ENCODE measurements around the gene PRAMEF2.
"Not testable (repeated sequence)": the region's sequence is repeated elsewhere in the genome, so short reads cannot be mapped to it uniquely, and the experiment has no call there.

The PRAMEF2 gene

GRCh38 chr1:12856786-12857185 is at the start of gene PRAMEF2:
Gene PRAMEF2, plus strand, starts transcription at chr1:12857086. Its CDS starts 1,924 bp downstream, at chr1:12859010.
- DNase-seq: not testable (repeated sequence)

GRCh38 chr1:12809933-12810332 is 47.0 kb upstream of the PRAMEF2 start:
- DNase-seq: no peak

GRCh38 chr1:12810691-12811408 is 46.0 kb upstream of the PRAMEF2 start:
- no peak for DNase-seq

GRCh38 chr1:12811409-12811784 is 45.5 kb upstream of the PRAMEF2 start:
- no peak for DNase-seq

GRCh38 chr1:12819061-12819460 is 37.8 kb upstream of the PRAMEF2 start:
- not testable (repeated sequence) for DNase-seq

- not testable (repeated sequence) for DNase-seq
Observed at GRCh38 chr1:12831310-12831709, 25.6 kb upstream of the PRAMEF2 start, which contains the start of gene PRAMEF11. Gene PRAMEF11, minus strand, starts transcription at chr1:12831410. Its CDS starts 2,621 bp downstream, at chr1:12828789.

- not testable (repeated sequence) for DNase-seq
Observed at GRCh38 chr1:12833251-12833650, 23.6 kb upstream of the PRAMEF2 start.

- DNase-seq: not testable (repeated sequence)
Observed at GRCh38 chr1:12848620-12849019, 8.3 kb upstream of the PRAMEF2 start, which contains the start of gene HNRNPCL1. Gene HNRNPCL1, minus strand, starts transcription at chr1:12848720. Its CDS starts 431 bp downstream, at chr1:12848289.

GRCh38 chr1:12851779-12852178 is 5.1 kb upstream of the PRAMEF2 start:
- no peak for DNase-seq

- not testable (repeated sequence) for DNase-seq
Observed at GRCh38 chr1:12863131-12863880, 6.4 kb downstream of the PRAMEF2 start.

GRCh38 chr1:12878453-12878852 is 21.6 kb downstream of the PRAMEF2 start:
- DNase-seq: not testable (repeated sequence)

- DNase-seq: not testable (repeated sequence)
Observed at GRCh38 chr1:12886101-12886500, 29.2 kb downstream of the PRAMEF2 start, which contains the start of gene PRAMEF4. Gene PRAMEF4, minus strand, starts transcription at chr1:12886201. Its CDS starts 2,807 bp downstream, at chr1:12883394.

- DNase-seq: not testable (repeated sequence)
Observed at GRCh38 chr1:12898170-12898569, 41.3 kb downstream of the PRAMEF2 start, which contains the start of gene PRAMEF10. Gene PRAMEF10, minus strand, starts transcription at chr1:12898270. Its CDS starts 2,423 bp downstream, at chr1:12895847.

- DNase-seq: not testable (repeated sequence)
Observed at GRCh38 chr1:12899186-12899585, 42.3 kb downstream of the PRAMEF2 start.

- not testable (repeated sequence) for DNase-seq
Observed at GRCh38 chr1:12903793-12904572, 47.1 kb downstream of the PRAMEF2 start.

Measured in NCI-H2171 treated with DMSO at 0.1 percent for 48 hours (cell line).